Measurements from ENCODE around the gene ATOSA. TPM values are rescaled to one million over a fixed set of nuclear protein-coding genes. Genes with fewer than 3 reads are reported as not detected.

ATOSA gene
- total and polyA plus RNA-seq, 2 experiments from 2014 or later = 10.8 to 23.6 TPM

GRCh38 chr15:52653431-52653964, 25.7 kb downstream of the ATOSA start:
- peak; percentile 0 to 87 for DNase-seq (ENCODE audit: low read depth in 1 of 2, low spot score in 1 of 2)
- TF ChIP-seq CTCF (IDR thresholded peaks at IDR 0.05; ENCODE audit: low read depth, low read length) = no peak
- Histone ChIP-seq H3K4me1 (ENCODE audit: low read depth) (peaks cover 23% of the 10 kb centered on the region), H3K36me3 (no peaks in the 10 kb centered on the region), H3K9me3 (ENCODE audit: low read depth) (no peaks in the 10 kb centered on the region), H3K27me3 (no peaks in the 10 kb centered on the region), H3K4me3 (no peak overlapping the region), H3K27ac (peak overlapping the region; percentile 84)

GRCh38 chr15:52652984-52653383, 26.2 kb downstream of the ATOSA start:
- H3K4me1 ChIP-seq (ENCODE audit: low read depth) = peaks cover 23% of the 10 kb centered on the region
- no peaks in the 10 kb centered on the region for H3K36me3 ChIP-seq
- H3K27ac ChIP-seq = peak overlapping the region; percentile 84
- peak; percentile 5 to 72 for DNase-seq (ENCODE audit: low read depth in 1 of 2, low spot score in 1 of 2)
- no peak overlapping the region for H3K4me3 ChIP-seq
- no peak for TF ChIP-seq CTCF (IDR thresholded peaks at IDR 0.05; ENCODE audit: low read depth, low read length)
- H3K27me3 ChIP-seq = no peaks in the 10 kb centered on the region
- H3K9me3 ChIP-seq (ENCODE audit: low read depth) = no peaks in the 10 kb centered on the region

- H3K27me3 ChIP-seq = no peaks in the 10 kb centered on the region
- H3K36me3 ChIP-seq = no peaks in the 10 kb centered on the region
- H3K27ac ChIP-seq = peak overlapping the region; percentile 84
- no peak for DNase-seq (ENCODE audit: low read depth in 1 of 2, low spot score in 1 of 2)
- no peak overlapping the region for H3K4me3 ChIP-seq
- H3K4me1 ChIP-seq (ENCODE audit: low read depth) = peaks cover 23% of the 10 kb centered on the region
- H3K9me3 ChIP-seq (ENCODE audit: low read depth) = no peaks in the 10 kb centered on the region
- no peak for TF ChIP-seq CTCF (IDR thresholded peaks at IDR 0.05; ENCODE audit: low read depth, low read length)
These were observed 26.9 kb downstream of the ATOSA start for GRCh38 chr15:52652286-52652685.

- Histone ChIP-seq H3K36me3 (no peaks in the 10 kb centered on the region), H3K9me3 (ENCODE audit: low read depth) (no peaks in the 10 kb centered on the region), H3K27me3 (no peaks in the 10 kb centered on the region), H3K4me1 (ENCODE audit: low read depth) (peaks cover 23% of the 10 kb centered on the region), H3K27ac (peak overlapping the region; percentile 84), H3K4me3 (peak overlapping the region; percentile 7)
- peak; percentile 78 to 95 for DNase-seq (ENCODE audit: low read depth in 1 of 2, low spot score in 1 of 2)
- no peak for TF ChIP-seq CTCF (IDR thresholded peaks at IDR 0.05; ENCODE audit: low read depth, low read length)
These were observed 27.3 kb downstream of the ATOSA start for GRCh38 chr15:52651868-52652267.

GRCh38 chr15:52651114-52651513, 28.1 kb downstream of the ATOSA start:
- peak overlapping the region; percentile 84 for H3K27ac ChIP-seq
- no peak for TF ChIP-seq CTCF (IDR thresholded peaks at IDR 0.05; ENCODE audit: low read depth, low read length)
- no peak for DNase-seq (ENCODE audit: low read depth in 1 of 2, low spot score in 1 of 2)
- H3K36me3 ChIP-seq = no peaks in the 10 kb centered on the region
- no peaks in the 10 kb centered on the region for H3K9me3 ChIP-seq (ENCODE audit: low read depth)
- no peaks in the 10 kb centered on the region for H3K27me3 ChIP-seq
- H3K4me3 ChIP-seq = no peak overlapping the region
- peaks cover 23% of the 10 kb centered on the region for H3K4me1 ChIP-seq (ENCODE audit: low read depth)
